ENCODE results near the gene SZT2. TPM values are rescaled to one million over a fixed set of nuclear protein-coding genes. Genes with fewer than 3 reads are reported as not detected.

The SZT2 gene
- total and polyA plus RNA-seq, 2 of the 4 experiments (the other 2 are of a cell fraction): 9.5 to 14.3 TPM

- Histone ChIP-seq H3K4me1 (ENCODE audit: control insufficient read depth, insufficient read depth, low read length) (peaks cover 12% of the 10 kb centered on the region), H2BK5ac (ENCODE audit: low read depth, low read length, poor library complexity, severe bottlenecking) (no peak overlapping the region), H3K27ac (ENCODE audit: insufficient read depth, low read length) (no peak overlapping the region), H3K4me3 (ENCODE audit: insufficient read depth, low read depth, low read length) (no peak overlapping the region), H3K9ac (ENCODE audit: low read depth, low read length) (no peak overlapping the region), H3K56ac (ENCODE audit: extremely low read depth, insufficient read depth, low read length) (no peak overlapping the region), H3K79me1 (ENCODE audit: low read depth in 1 of 2, low read length in 2 of 2) (peaks cover 0 to 8% of the 10 kb centered on the region in 2 experiments; a peak in 2 of 4 replicates), H3K9me1 (ENCODE audit: insufficient read depth, low read length) (peaks cover 5% of the 10 kb centered on the region), H3K23ac (ENCODE audit: low read depth, low read length) (no peak overlapping the region), H3K9me3 (ENCODE audit: control insufficient read depth, insufficient read depth, low read length) (no peaks in the 10 kb centered on the region), H3K14ac (replicated peaks; ENCODE audit: low read depth, low read length) (no peak overlapping the region), H3K4me2 (ENCODE audit: low read depth, low read length) (no peak overlapping the region), H3K18ac (ENCODE audit: low read depth, low read length) (no peak overlapping the region), H3K36me3 (ENCODE audit: control insufficient read depth, insufficient read depth, low read length) (no peaks in the 10 kb centered on the region), H3K4ac (ENCODE audit: low read depth, low read length) (peak overlapping the region; percentile 24; the same call in 1 of the 2 replicates), H2AK5ac (ENCODE audit: low read depth, low read length) (peak overlapping the region; percentile 62; the same call in 1 of the 2 replicates), H4K91ac (ENCODE audit: insufficient read depth, low read depth, low read length) (peak overlapping the region; percentile 17; the same call in 1 of the 2 replicates), H4K5ac (ENCODE audit: low read depth, low read length) (no peak overlapping the region), H4K20me1 (ENCODE audit: insufficient read depth, low read length) (peaks cover 3% of the 10 kb centered on the region; the same call in 1 of the 2 replicates), H2BK20ac (ENCODE audit: low read depth, low read length) (peak overlapping the region; percentile 36; the same call in 1 of the 2 replicates), H2BK120ac (ENCODE audit: low read depth, low read length) (no peak overlapping the region), H2AK9ac (replicated peaks; ENCODE audit: low read depth, low read length, poor library complexity) (peak overlapping the region; percentile 75), H3K27me3 (ENCODE audit: control insufficient read depth, insufficient read depth, low read length) (no peaks in the 10 kb centered on the region), H2AFZ (replicated peaks; ENCODE audit: low read length, poor library complexity) (peak overlapping the region; percentile 25), H4K8ac (ENCODE audit: low read depth in 2 of 2, low read length in 2 of 2) (peak overlapping the region in 1 of 2 experiments; percentile 17; a peak in 1 of 4 replicates), H2BK15ac (ENCODE audit: low read depth, low read length) (peak overlapping the region; percentile 71; the same call in 1 of the 3 replicates)
- CTCF ChIA-PET: no interaction called here
- dilution Hi-C loops (cut with HindIII; ENCODE audit: low sequenced_read_pairs, unreplicated experiment): no loop called here
- POLR2A ChIA-PET (ENCODE audit: unreplicated experiment): no interaction called here
- no CpG with 5 or more reads among the region's 2 CpGs for WGBS, 2 experiments (ENCODE audit: extremely low coverage in 2 of 2, insufficient read length in 1 of 2)
- BruUV-seq (replicated peaks): no TSS peak
- TF ChIP-seq MAFK (IDR thresholded peaks at IDR 0.05; ENCODE audit: low read depth, low read length) (no peak), SMC3 (IDR thresholded peaks at IDR 0.05; ENCODE audit: low read depth, low read length) (no peak), POLR2A (IDR thresholded peaks at IDR 0.05; ENCODE audit: low read depth, low read length) (no peak), CHD1 (IDR thresholded peaks at IDR 0.05; ENCODE audit: low read depth, low read length) (no peak), CTCF (conservative IDR thresholded peaks at IDR 0.05; ENCODE audit: low read depth, low read length) (no peak), RFX5 (IDR thresholded peaks at IDR 0.05; ENCODE audit: low read depth, low read length) (no peak), CEBPB (IDR thresholded peaks at IDR 0.05; ENCODE audit: low read depth, low read length) (no peak), RCOR1 (IDR thresholded peaks at IDR 0.05; ENCODE audit: insufficient replicate concordance, low read length) (no peak), ELK1 (IDR thresholded peaks at IDR 0.05; ENCODE audit: borderline replicate concordance, low read depth, low read length) (no peak), MXI1 (IDR thresholded peaks at IDR 0.05; ENCODE audit: borderline replicate concordance, low read depth, low read length) (no peak), RAD21 (IDR thresholded peaks at IDR 0.05; ENCODE audit: low read length) (no peak), NFE2L2 (IDR thresholded peaks at IDR 0.05; ENCODE audit: low read depth, low read length) (no peak)
- ATAC-seq (ENCODE audit: low read depth): no peak
- intact Hi-C loops (cut with micrococcal nuclease): no loop called here
- DNase-seq: peak; percentile 48
- in situ Hi-C loops (cut with MboI; ENCODE audit: low sequenced_read_pairs): loop anchor here (10.0 kb wide), 1 partner anchor 120 kb away; no protein-coding TSS in a partner anchor
Measured at GRCh38 chr1:43354936-43355335, 34.8 kb upstream of the SZT2 start.
